ENCODE data around the gene NBPF1. TPM values are rescaled to one million over a fixed set of nuclear protein-coding genes. Genes with fewer than 3 reads are reported as not detected.
A peak's percentile ranks its signal among the peaks of the same experiment; 100 is the strongest.
"Not testable (repeated sequence)": the region's sequence is repeated elsewhere in the genome, so short reads cannot be mapped to it uniquely, and the experiment has no call there.

NBPF1 gene
- total RNA-seq, 1 donor from 2014 or later: 69.9 TPM

DNA sequence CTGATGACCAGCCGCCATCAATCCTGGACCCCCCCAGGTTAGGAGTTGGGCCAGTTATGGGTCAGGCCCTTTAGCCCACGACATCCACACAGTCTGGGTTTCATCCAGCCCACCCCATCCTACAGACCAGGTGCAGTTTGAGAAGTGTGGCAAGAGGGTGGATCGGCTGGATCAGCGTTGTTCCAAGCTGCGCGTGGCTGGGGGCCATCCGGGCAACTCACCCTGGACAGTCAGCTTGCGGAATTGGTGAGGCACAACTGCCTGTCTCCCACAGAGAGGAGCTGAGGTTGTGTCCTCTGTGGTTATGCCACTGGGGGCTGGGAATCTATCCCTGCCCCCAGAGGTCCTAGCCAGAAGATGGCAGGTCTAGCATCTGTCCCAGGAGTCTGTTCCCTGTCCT lies 35.4 kb upstream of the NBPF1 start:
- H3K27ac ChIP-seq; H3K9me3 Mint-ChIP-seq; H3K4me3 ChIP-seq; H3K4me1 ChIP-seq; H3K27me3 Mint-ChIP-seq (ENCODE audit: insufficient read depth, low read depth); H3K36me3 ChIP-seq; H3K4me3 Mint-ChIP-seq; H4K20me1 ChIP-seq (ENCODE audit: low read depth); DNase-seq (ENCODE audit: low spot score); H3K27ac Mint-ChIP-seq; H3K79me2 ChIP-seq (ENCODE audit: low read depth); H3K9me3 ChIP-seq (ENCODE audit: low read depth); H2AFZ ChIP-seq (replicated peaks); H3K4me1 Mint-ChIP-seq; H3K9ac ChIP-seq; H3K4me2 ChIP-seq; H3K36me3 Mint-ChIP-seq: not testable (repeated sequence)
- Histone ChIP-seq H3K27me3 (peaks cover 44% of the 10 kb centered on the region), H3F3A (ENCODE audit: low read depth) (peaks cover 11% of the 10 kb centered on the region)

DNA sequence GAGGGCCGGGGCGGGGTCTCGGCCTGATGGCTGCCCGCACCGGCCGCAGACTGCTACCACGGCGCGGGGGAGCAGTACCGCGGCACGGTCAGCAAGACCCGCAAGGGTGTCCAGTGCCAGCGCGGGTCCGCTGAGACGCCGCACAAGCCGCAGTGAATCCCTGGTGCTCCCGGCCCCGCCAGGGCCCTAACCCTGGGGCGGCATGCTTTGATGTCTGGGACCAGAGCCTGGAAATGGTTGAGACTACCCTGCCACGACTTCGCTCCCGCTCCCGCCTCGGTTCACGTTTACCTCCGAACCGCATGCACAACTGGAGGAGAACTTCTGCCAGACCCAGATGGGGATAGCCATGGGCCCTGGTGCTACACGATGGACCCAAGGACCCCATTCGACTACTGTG lies 34.9 kb upstream of the NBPF1 start:
- not testable (repeated sequence) for H3K27ac Mint-ChIP-seq; H3K4me3 Mint-ChIP-seq; H3K36me3 ChIP-seq; H3K27me3 Mint-ChIP-seq (ENCODE audit: insufficient read depth, low read depth); H3K27ac ChIP-seq; H2AFZ ChIP-seq (replicated peaks); H3K4me2 ChIP-seq; H3K9ac ChIP-seq; H3K4me1 Mint-ChIP-seq; H3K4me1 ChIP-seq; H3K9me3 Mint-ChIP-seq; H3K9me3 ChIP-seq (ENCODE audit: low read depth); H3K36me3 Mint-ChIP-seq; H4K20me1 ChIP-seq (ENCODE audit: low read depth)
- DNase-seq (ENCODE audit: low spot score): peak; percentile 43
- peaks cover 12% of the 10 kb centered on the region for H3K79me2 ChIP-seq (ENCODE audit: low read depth)
- H3K27me3 ChIP-seq: peaks cover 44% of the 10 kb centered on the region
- H3K4me3 ChIP-seq: peak overlapping the region; percentile 44
- peaks cover 11% of the 10 kb centered on the region for H3F3A ChIP-seq (ENCODE audit: low read depth)

GRCh38 chr1:16647179-16648176 lies 34.1 kb upstream of the NBPF1 start:
- not testable (repeated sequence) for DNase-seq (ENCODE audit: low spot score); H3K27me3 Mint-ChIP-seq (ENCODE audit: insufficient read depth, low read depth)
- peak overlapping the region; percentile 72 for H3K4me2 ChIP-seq

GRCh38 chr1:16646716-16647115 lies 33.4 kb upstream of the NBPF1 start:
- Histone ChIP-seq H3F3A (ENCODE audit: low read depth) (peaks cover 11% of the 10 kb centered on the region), H3K79me2 (ENCODE audit: low read depth) (peaks cover 25% of the 10 kb centered on the region), H3K27me3 (peaks cover 38% of the 10 kb centered on the region)
- H3K36me3 ChIP-seq; H3K36me3 Mint-ChIP-seq; H2AFZ ChIP-seq (replicated peaks); H3K27ac Mint-ChIP-seq; H3K9ac ChIP-seq; DNase-seq (ENCODE audit: low spot score); H3K4me3 ChIP-seq; H3K27me3 Mint-ChIP-seq (ENCODE audit: insufficient read depth, low read depth); H3K4me2 ChIP-seq; H4K20me1 ChIP-seq (ENCODE audit: low read depth); H3K4me3 Mint-ChIP-seq; H3K4me1 ChIP-seq; H3K9me3 Mint-ChIP-seq; H3K27ac ChIP-seq; H3K4me1 Mint-ChIP-seq; H3K9me3 ChIP-seq (ENCODE audit: low read depth): not testable (repeated sequence)

More at GRCh38 chr1:16647179-16648176, 34.1 kb upstream of the NBPF1 start:
- H3K4me1 Mint-ChIP-seq; H3K36me3 Mint-ChIP-seq; H3K4me1 ChIP-seq; H3K4me3 Mint-ChIP-seq; H3K27ac Mint-ChIP-seq; H3K9ac ChIP-seq; H3K9me3 Mint-ChIP-seq; H3K36me3 ChIP-seq; H3K27ac ChIP-seq; H3K9me3 ChIP-seq (ENCODE audit: low read depth); H4K20me1 ChIP-seq (ENCODE audit: low read depth): not testable (repeated sequence)
- TF ChIP-seq EZH2phosphoT487 (IDR thresholded peaks at IDR 0.05) (peak; percentile 47), EZH2 (IDR thresholded peaks at IDR 0.05) (peak; percentile 38)
- H3K27me3 ChIP-seq: peaks cover 44% of the 10 kb centered on the region
- peaks cover 11% of the 10 kb centered on the region for H3F3A ChIP-seq (ENCODE audit: low read depth)
- H2AFZ ChIP-seq (replicated peaks): peak overlapping the region; percentile 86
- H3K79me2 ChIP-seq (ENCODE audit: low read depth): peaks cover 19% of the 10 kb centered on the region
- H3K4me3 ChIP-seq: peak overlapping the region; percentile 44

- H3F3A ChIP-seq (ENCODE audit: low read depth); H3K9me3 ChIP-seq (ENCODE audit: low read depth); H3K4me2 ChIP-seq; H3K27me3 Mint-ChIP-seq (ENCODE audit: insufficient read depth, low read depth); H3K36me3 ChIP-seq; H3K4me3 ChIP-seq; H3K4me1 ChIP-seq; H4K20me1 ChIP-seq (ENCODE audit: low read depth); H3K9ac ChIP-seq; DNase-seq (ENCODE audit: low spot score); H3K27ac ChIP-seq; H3K36me3 Mint-ChIP-seq; H2AFZ ChIP-seq (replicated peaks); H3K4me1 Mint-ChIP-seq; H3K9me3 Mint-ChIP-seq: not testable (repeated sequence)
- Mint-ChIP-seq H3K4me3 (peak overlapping the region; percentile 28), H3K27ac (peak overlapping the region; percentile 52)
- peaks cover 31% of the 10 kb centered on the region for H3K79me2 ChIP-seq (ENCODE audit: low read depth)
- H3K27me3 ChIP-seq: peaks cover 34% of the 10 kb centered on the region
These were observed 32.8 kb upstream of the NBPF1 start for GRCh38 chr1:16646061-16646664.

Measured in neural progenitor cell (in vitro differentiated cells).